ENCODE results near the gene TM7SF2.

DNA sequence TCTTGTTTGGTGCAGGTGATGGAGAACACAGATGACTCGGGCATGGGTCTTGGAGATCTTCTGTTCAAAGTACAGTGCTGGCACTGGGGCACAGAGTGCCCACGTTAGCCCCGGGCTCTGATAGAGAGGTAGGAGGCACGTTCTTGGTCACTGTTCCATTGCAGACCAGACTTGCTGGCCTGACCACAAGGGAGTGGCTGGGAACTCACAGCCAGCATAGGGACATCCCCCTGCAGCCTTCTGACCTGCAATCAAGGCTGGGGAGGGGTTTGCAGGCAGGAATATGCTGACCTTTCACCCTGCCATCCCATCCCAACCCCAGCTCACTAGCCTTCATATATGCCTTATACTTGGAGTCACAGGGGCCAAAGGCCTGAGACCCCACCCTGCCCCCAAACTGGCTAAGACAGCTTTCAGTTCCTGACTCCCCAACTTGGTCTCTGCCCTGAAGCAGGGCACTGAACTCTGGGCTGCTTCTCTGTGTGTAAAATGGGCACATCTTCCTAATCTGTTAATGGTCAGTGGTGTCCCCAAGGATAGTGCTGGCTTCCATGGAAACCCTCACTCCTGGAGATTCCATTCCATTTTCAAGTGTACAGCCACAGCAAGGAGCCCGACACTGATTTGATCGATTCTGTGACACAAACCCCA, 15.1 kb downstream of the TM7SF2 start:
- no peak for TF ChIP-seq MYC (IDR thresholded peaks at IDR 0.05; ENCODE audit: low read depth, low read length)
- TF ChIP-seq, protein P1, sequence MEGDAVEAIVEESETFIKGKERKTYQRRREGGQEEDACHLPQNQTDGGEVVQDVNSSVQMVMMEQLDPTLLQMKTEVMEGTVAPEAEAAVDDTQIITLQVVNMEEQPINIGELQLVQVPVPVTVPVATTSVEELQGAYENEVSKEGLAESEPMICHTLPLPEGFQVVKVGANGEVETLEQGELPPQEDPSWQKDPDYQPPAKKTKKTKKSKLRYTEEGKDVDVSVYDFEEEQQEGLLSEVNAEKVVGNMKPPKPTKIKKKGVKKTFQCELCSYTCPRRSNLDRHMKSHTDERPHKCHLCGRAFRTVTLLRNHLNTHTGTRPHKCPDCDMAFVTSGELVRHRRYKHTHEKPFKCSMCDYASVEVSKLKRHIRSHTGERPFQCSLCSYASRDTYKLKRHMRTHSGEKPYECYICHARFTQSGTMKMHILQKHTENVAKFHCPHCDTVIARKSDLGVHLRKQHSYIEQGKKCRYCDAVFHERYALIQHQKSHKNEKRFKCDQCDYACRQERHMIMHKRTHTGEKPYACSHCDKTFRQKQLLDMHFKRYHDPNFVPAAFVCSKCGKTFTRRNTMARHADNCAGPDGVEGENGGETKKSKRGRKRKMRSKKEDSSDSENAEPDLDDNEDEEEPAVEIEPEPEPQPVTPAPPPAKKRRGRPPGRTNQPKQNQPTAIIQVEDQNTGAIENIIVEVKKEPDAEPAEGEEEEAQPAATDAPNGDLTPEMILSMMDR (IDR thresholded peaks at IDR 0.05; ENCODE audit: low read depth, low read length): no peak
